Peyer's patch (tissue), 4 donors: ENCODE data around the gene BBS4.

Experiments used
- POLR2A ChIP-seq, 2 donors: fragments of 450-650 bp; IDR thresholded peaks; one replicate each; pipeline ENCODE4 v1.5.1; 2017; ENCODE audit warnings: antibody characterized with exemption in 2 of 2, mild to moderate bottlenecking in 2 of 2, moderate library complexity in 2 of 2
- TF ChIP-seq, protein P1 (sequence below), 6 experiments: fragments of 450-650 bp in 4 of 6; fragments of 200-600 bp in 2 of 6; sonication (generic) in 1 of 6; IDR thresholded peaks; one replicate each; pipeline ENCODE4 v1.5.1; 2017 to 2019; ENCODE audit warnings: antibody characterized with exemption in 6 of 6, mild to moderate bottlenecking in 3 of 6, moderate library complexity in 1 of 6

DNA sequence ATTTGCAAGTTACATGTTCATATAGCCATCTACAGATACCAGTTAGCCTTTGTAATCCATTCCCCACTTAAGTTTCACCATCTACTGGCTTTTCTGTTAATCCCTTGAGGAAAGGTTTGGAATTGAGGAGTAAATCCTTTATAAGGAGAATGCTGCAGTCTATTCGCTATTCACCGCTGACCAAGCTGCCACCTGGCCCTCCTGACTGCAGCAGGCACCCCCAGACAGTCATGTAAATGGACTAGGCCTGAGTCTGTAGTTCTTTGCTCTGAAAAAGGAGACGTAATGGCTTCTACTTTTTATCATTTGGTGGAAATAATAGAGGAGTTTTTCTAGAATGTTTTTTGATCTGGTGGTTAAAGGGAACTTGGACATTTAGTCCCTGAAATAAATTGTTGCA, 3.2 kb upstream of the BBS4 start:
- TF ChIP-seq, protein P1, sequence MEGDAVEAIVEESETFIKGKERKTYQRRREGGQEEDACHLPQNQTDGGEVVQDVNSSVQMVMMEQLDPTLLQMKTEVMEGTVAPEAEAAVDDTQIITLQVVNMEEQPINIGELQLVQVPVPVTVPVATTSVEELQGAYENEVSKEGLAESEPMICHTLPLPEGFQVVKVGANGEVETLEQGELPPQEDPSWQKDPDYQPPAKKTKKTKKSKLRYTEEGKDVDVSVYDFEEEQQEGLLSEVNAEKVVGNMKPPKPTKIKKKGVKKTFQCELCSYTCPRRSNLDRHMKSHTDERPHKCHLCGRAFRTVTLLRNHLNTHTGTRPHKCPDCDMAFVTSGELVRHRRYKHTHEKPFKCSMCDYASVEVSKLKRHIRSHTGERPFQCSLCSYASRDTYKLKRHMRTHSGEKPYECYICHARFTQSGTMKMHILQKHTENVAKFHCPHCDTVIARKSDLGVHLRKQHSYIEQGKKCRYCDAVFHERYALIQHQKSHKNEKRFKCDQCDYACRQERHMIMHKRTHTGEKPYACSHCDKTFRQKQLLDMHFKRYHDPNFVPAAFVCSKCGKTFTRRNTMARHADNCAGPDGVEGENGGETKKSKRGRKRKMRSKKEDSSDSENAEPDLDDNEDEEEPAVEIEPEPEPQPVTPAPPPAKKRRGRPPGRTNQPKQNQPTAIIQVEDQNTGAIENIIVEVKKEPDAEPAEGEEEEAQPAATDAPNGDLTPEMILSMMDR (IDR thresholded peaks at IDR 0.05) = no peak
- TF ChIP-seq POLR2A (IDR thresholded peaks at IDR 0.05) = no peak
